Transverse colon (tissue), 4 donors: Measurements from ENCODE around the gene CHMP2B. TPM values are rescaled to one million over a fixed set of nuclear protein-coding genes. Genes with fewer than 3 reads are reported as not detected.

ENCODE experiments used
- DNase-seq: peaks from one replicate; pipeline ENCODE4 v3.0.0-alpha.2; 2019
- H3K27ac ChIP-seq, 4 donors: fragments of 200-600 bp; sonication (generic); 2 replicates each; pipeline ENCODE4 v1.5.1; 2016 to 2018; ENCODE audit warnings: inconsistent platforms in 4 of 4
- H3K27me3 ChIP-seq: fragments of 200-600 bp; sonication (generic); 2 replicates; pipeline ENCODE4 v1.5.1; 2017; ENCODE audit warnings: inconsistent platforms
- H3K36me3 ChIP-seq, 4 donors: fragments of 200-600 bp; sonication (generic); 2 replicates each; pipeline ENCODE4 v1.5.1; 2017 to 2019; ENCODE audit warnings: inconsistent platforms in 4 of 4
- H3K4me1 ChIP-seq, 4 donors: fragments of 200-600 bp; sonication (generic); 2 replicates each; pipeline ENCODE4 v1.5.1; 2017 to 2020; ENCODE audit warnings: inconsistent platforms in 4 of 4
- H3K4me3 ChIP-seq, 4 donors: fragments of 200-600 bp; sonication (generic); 1 replicate in 1 of 4; 2 replicates in 3 of 4; pipeline versions ENCODE4 v1.5.1 to v1.6.1; 2017 to 2019; ENCODE audit warnings: inconsistent platforms in 4 of 4
- H3K9me3 ChIP-seq, 2 donors: fragments of 200-600 bp; sonication (generic); 2 replicates each; pipeline ENCODE4 v1.5.1; 2017 to 2019; ENCODE audit warnings: inconsistent platforms in 2 of 2
- CTCF ChIP-seq, 5 experiments: fragments of 200-600 bp in 3 of 5; fragments of 450-650 bp in 2 of 5; sonication (generic) in 3 of 5; IDR thresholded peaks; 1 replicate in 2 of 5; 2 replicates in 3 of 5; pipeline ENCODE4 v1.5.1; 2016 to 2017; ENCODE audit warnings: antibody characterized with exemption in 5 of 5, inconsistent platforms in 3 of 5, mild to moderate bottlenecking in 2 of 5, moderate library complexity in 1 of 5
- EP300 ChIP-seq: sonication (generic); formaldehyde crosslinking; IDR thresholded peaks from one replicate; pipeline ENCODE4 v1.6.1; 2017; ENCODE audit warnings: antibody characterized with exemption, low read depth
- POLR2A ChIP-seq: fragments of 450-650 bp; IDR thresholded peaks from one replicate; pipeline ENCODE4 v1.6.1; 2016; ENCODE audit warnings: antibody characterized with exemption, mild to moderate bottlenecking, moderate library complexity
- POLR2AphosphoS5 ChIP-seq, 3 donors: sonication (generic); formaldehyde crosslinking; IDR thresholded peaks; one replicate each; pipeline ENCODE4 v1.6.1; 2016; ENCODE audit warnings: antibody characterized with exemption in 3 of 3
- WGBS, 2 donors: methylation state at CpG; one replicate each; pipeline ENCODE4 v1.1.5; 2018; ENCODE audit warnings: low coverage in 1 of 2; 5-methylcytosine and 5-hydroxymethylcytosine counted together
- in situ Hi-C, 4 donors: fragments of 200-750 bp; cut with MboI; loops; one replicate each; pipeline versions ENCODE4 v1.15.0 to v1.15.1; 2017; ENCODE audit warnings: low sequenced_read_pairs in 3 of 4, low pct_ligation_motif_present in 1 of 4, low pct_unique_long_range_greater_than_20kb in 1 of 4
- intact Hi-C: fragments of 100-400 bp; cut with DNase I; formaldehyde crosslinking; loops from one replicate; pipeline ENCODE4 v1.15.1; 2023; ENCODE audit warnings: low total_unique reads
- total RNA-seq, 4 donors: library from RNA; depleted of rRNA; stranded (reverse); fragments of >200 nt; gene quantifications; one replicate each; pipeline ENCODE4 v1.1.0, GENCODE V29; 2016

CHMP2B gene
- total RNA-seq, 4 donors from 2014 or later = 7.8 to 126 (median 54.6) TPM

DNA sequence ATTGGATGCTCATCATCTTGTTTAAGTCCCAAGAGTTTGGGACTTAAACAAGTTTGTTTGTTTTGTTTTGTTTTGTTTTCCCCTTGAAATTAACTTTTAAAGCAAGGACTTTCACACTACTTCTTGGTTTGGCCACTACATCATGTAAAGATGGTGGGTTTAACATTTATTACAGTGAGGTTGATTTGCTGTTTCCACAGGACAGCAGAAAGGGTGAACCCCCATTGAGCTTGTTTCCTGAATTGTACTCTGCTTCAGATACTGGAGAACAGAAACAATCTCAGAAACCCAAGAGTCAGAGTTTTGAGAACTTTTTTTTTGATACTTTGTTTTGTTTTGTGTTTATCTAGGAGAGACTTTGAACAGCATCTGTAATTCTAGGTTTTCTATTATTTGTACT is 42.6 kb downstream of the CHMP2B start:
- Histone ChIP-seq H3K9me3 (no peaks in the 10 kb centered on the region), H3K27ac (no peak overlapping the region), H3K27me3 (no peaks in the 10 kb centered on the region), H3K36me3 (no peaks in the 10 kb centered on the region), H3K4me3 (no peak overlapping the region), H3K4me1 (no peaks in the 10 kb centered on the region)
- DNase-seq = no peak
- no peak for TF ChIP-seq POLR2AphosphoS5 (IDR thresholded peaks at IDR 0.05)
- TF ChIP-seq POLR2A = no peak
- TF ChIP-seq CTCF (IDR thresholded peaks at IDR 0.05) = no peak
- no peak for TF ChIP-seq EP300
- in situ Hi-C loops (no loop called here), intact Hi-C loops (no loop called here)

- TF ChIP-seq CTCF (IDR thresholded peaks at IDR 0.05) (no peak), POLR2A (no peak), POLR2AphosphoS5 (IDR thresholded peaks at IDR 0.05) (no peak), EP300 (no peak)
- in situ Hi-C loops (no loop called here), intact Hi-C loops (no loop called here)
- H3K4me1 ChIP-seq = no peaks in the 10 kb centered on the region
- no peak overlapping the region for H3K27ac ChIP-seq
- DNase-seq = no peak
- no peaks in the 10 kb centered on the region for H3K9me3 ChIP-seq
- no peaks in the 10 kb centered on the region for H3K36me3 ChIP-seq
- no peaks in the 10 kb centered on the region for H3K27me3 ChIP-seq
- WGBS, 2 donors = 38 to 56% methylated on average over 2 to 4 of the region's 4 CpGs
- H3K4me3 ChIP-seq = no peak overlapping the region
These were observed 44.0 kb downstream of the CHMP2B start for GRCh38 chr3:87270908-87271700.

GRCh38 chr3:87272718-87273341 is 45.7 kb downstream of the CHMP2B start:
- no peak for TF ChIP-seq POLR2AphosphoS5 (IDR thresholded peaks at IDR 0.05)
- TF ChIP-seq POLR2A = no peak
- TF ChIP-seq EP300 = no peak
- TF ChIP-seq CTCF (IDR thresholded peaks at IDR 0.05) = no peak
- no peak overlapping the region for H3K27ac ChIP-seq
- in situ Hi-C loops = no loop called here
- no peaks in the 10 kb centered on the region for H3K36me3 ChIP-seq
- H3K4me3 ChIP-seq = no peak overlapping the region
- no peaks in the 10 kb centered on the region for H3K27me3 ChIP-seq
- no peaks in the 10 kb centered on the region for H3K9me3 ChIP-seq
- WGBS, 2 donors = 73 to 79% methylated on average over 4 of the region's 4 CpGs
- DNase-seq = no peak
- intact Hi-C loops = no loop called here
- H3K4me1 ChIP-seq = no peaks in the 10 kb centered on the region

GRCh38 chr3:87276484-87276883 is 49.4 kb downstream of the CHMP2B start, which contains the start of gene POU1F1:
TSS of gene POU1F1 (minus strand) at chr3:87276584. CDS start at chr3:87276462, 122 bp downstream.
- in situ Hi-C loops = no loop called here
- no peaks in the 10 kb centered on the region for H3K4me1 ChIP-seq
- DNase-seq = no peak
- WGBS, 2 donors = 85 to 86% methylated on average over 6 of the region's 6 CpGs
- H3K9me3 ChIP-seq = no peaks in the 10 kb centered on the region
- intact Hi-C loops = no loop called here
- H3K36me3 ChIP-seq = no peaks in the 10 kb centered on the region
- H3K27ac ChIP-seq = no peak within 1 kb of the TSS
- H3K27me3 ChIP-seq = no peaks in the 10 kb centered on the region
- TF ChIP-seq POLR2AphosphoS5 (IDR thresholded peaks at IDR 0.05) (no peak), EP300 (no peak), CTCF (IDR thresholded peaks at IDR 0.05) (no peak), POLR2A (no peak)
- H3K4me3 ChIP-seq = no peak within 1 kb of the TSS
